Measurements from ENCODE around the gene RBMS1.

RBMS1 gene

DNA sequence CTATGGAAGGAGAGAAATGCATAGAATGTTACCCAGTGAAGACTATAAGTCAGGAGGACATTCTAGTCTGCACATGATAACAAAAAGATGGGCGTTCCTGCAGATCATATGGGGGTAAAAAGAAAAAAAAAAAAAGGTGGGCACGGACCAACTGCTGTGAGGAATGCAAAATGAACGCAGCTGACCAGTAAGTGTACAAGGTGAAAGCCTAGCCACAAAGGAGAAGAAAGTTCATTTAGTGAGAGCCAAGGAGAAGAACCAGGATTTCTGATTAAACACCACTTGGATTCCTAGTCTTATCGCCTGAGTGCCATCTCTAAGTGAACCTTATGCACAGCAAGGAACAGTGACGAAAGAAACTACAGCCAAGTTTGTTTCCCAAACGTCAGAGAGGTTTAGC lies 26.5 kb downstream of the RBMS1 start:
- no peak overlapping the region for H2AFZ ChIP-seq (ENCODE audit: low read length)
- H3K14ac ChIP-seq (ENCODE audit: low read length) = no peak overlapping the region
- no peaks in the 10 kb centered on the region for H3K27me3 ChIP-seq (ENCODE audit: control insufficient read depth in 3 of 3, insufficient read depth in 3 of 3, low read depth in 1 of 3, low read length in 3 of 3)
- no peak overlapping the region for H2BK12ac ChIP-seq (ENCODE audit: low read length)
- whole genome bisulfite sequencing, 2 donors (ENCODE audit: extremely low coverage in 2 of 2, insufficient read length in 2 of 2, insufficient replicate concordance in 1 of 2) = no CpG with 5 or more reads among the region's 6 CpGs
- no peak overlapping the region for H4K91ac ChIP-seq (ENCODE audit: low read depth, low read length, poor library complexity)
- no peak overlapping the region for H2BK5ac ChIP-seq (ENCODE audit: low read length)
- no peak overlapping the region for H3K4me3 ChIP-seq (ENCODE audit: low read length in 2 of 2)
- H2AK5ac ChIP-seq (ENCODE audit: low read depth, low read length) = no peak overlapping the region
- DNase-seq (ENCODE audit: low spot score) = no peak
- no peak overlapping the region for H2BK15ac ChIP-seq (ENCODE audit: low read length)
- no peak overlapping the region for H2BK120ac ChIP-seq (ENCODE audit: low read depth, low read length)
- H3K9ac ChIP-seq (ENCODE audit: low read depth, low read length, poor library complexity) = no peak overlapping the region
- H3K27ac ChIP-seq (replicated peaks; ENCODE audit: low read length) = no peak overlapping the region
- peaks cover 2% of the 10 kb centered on the region for H3K79me1 ChIP-seq (ENCODE audit: low read depth, low read length)
- no peak overlapping the region for H3K4me2 ChIP-seq (ENCODE audit: insufficient read depth, low read length, poor library complexity, severe bottlenecking)
- H3K4me1 ChIP-seq (ENCODE audit: control insufficient read depth in 2 of 2, insufficient read depth in 1 of 2, low read depth in 1 of 2, low read length in 2 of 2) = peaks cover 0 to 6% of the 10 kb centered on the region in 2 donors
- no peak overlapping the region for H3K23ac ChIP-seq (ENCODE audit: low read depth, low read length, poor library complexity)
- no peak overlapping the region for H4K8ac ChIP-seq (ENCODE audit: low read depth, low read length)
- H3K9me3 ChIP-seq (replicated peaks in 1 of 2; ENCODE audit: control insufficient read depth in 2 of 2, insufficient read depth in 1 of 2, low read depth in 1 of 2, low read length in 2 of 2) = peaks cover 0 to 4% of the 10 kb centered on the region in 2 donors
- no peaks in the 10 kb centered on the region for H3K36me3 ChIP-seq (replicated peaks in 1 of 2; ENCODE audit: control insufficient read depth in 2 of 2, insufficient read depth in 2 of 2, low read length in 2 of 2)
- H3K4ac ChIP-seq (ENCODE audit: low read length) = no peak overlapping the region
- H3K18ac ChIP-seq (ENCODE audit: low read length) = no peak overlapping the region

DNA sequence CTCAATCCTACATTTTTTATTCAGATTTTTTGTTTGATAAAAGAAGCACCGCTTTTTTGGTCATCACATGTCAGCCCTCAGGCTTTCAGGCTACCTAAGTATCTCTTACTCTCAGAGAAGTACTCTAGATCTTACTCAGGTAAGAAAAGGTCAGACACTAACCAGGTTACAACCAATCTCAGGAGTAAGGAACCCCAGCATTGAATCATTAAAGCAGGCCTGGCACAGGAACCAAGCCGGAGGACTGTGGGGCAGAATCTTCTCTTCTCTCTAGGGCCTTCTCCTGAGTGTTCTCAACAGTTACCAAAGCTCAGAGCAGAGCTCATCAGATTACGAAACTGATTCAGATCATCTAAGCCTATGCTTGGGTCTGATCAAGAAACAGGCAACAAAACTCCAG lies 28.2 kb downstream of the RBMS1 start:
- no peak overlapping the region for H4K91ac ChIP-seq (ENCODE audit: low read depth, low read length, poor library complexity)

DNA sequence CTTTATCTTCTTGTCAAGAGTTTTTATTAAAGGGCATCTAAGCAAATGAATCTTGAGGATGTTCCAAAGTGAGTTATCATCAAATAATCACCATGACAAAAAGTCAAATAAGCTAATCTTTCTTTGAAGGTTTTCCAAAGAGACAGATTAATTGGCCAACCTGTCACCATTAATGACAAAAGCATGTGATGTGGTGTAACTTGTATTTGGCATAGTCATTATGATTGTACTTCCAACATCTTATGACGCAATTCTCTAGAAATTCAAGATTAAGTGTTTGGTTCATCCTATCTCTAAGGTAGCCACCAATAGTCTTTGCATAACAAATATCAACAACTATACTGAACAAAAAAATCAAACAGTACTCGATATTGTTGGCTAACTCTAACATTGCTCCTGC lies 28.6 kb downstream of the RBMS1 start:
- no peak overlapping the region for H2AK5ac ChIP-seq (ENCODE audit: low read depth, low read length)
- H3K4me2 ChIP-seq (ENCODE audit: insufficient read depth, low read length, poor library complexity, severe bottlenecking) = no peak overlapping the region
- no peak overlapping the region for H3K23ac ChIP-seq (ENCODE audit: low read depth, low read length, poor library complexity)
- H3K9me3 ChIP-seq (replicated peaks in 1 of 2; ENCODE audit: control insufficient read depth in 2 of 2, insufficient read depth in 1 of 2, low read depth in 1 of 2, low read length in 2 of 2) = peaks cover 0 to 4% of the 10 kb centered on the region in 2 donors
- H4K8ac ChIP-seq (ENCODE audit: low read depth, low read length) = no peak overlapping the region
- H4K91ac ChIP-seq (ENCODE audit: low read depth, low read length, poor library complexity) = no peak overlapping the region
- no peak overlapping the region for H3K27ac ChIP-seq (replicated peaks; ENCODE audit: low read length)
- no peak overlapping the region for H2BK120ac ChIP-seq (ENCODE audit: low read depth, low read length)
- H2BK15ac ChIP-seq (ENCODE audit: low read length) = no peak overlapping the region
- no peak overlapping the region for H3K9ac ChIP-seq (ENCODE audit: low read depth, low read length, poor library complexity)
- H2BK5ac ChIP-seq (ENCODE audit: low read length) = no peak overlapping the region
- H3K14ac ChIP-seq (ENCODE audit: low read length) = no peak overlapping the region
- no peaks in the 10 kb centered on the region for H3K27me3 ChIP-seq (ENCODE audit: control insufficient read depth in 3 of 3, insufficient read depth in 3 of 3, low read depth in 1 of 3, low read length in 3 of 3)
- peaks cover 2% of the 10 kb centered on the region for H3K79me1 ChIP-seq (ENCODE audit: low read depth, low read length)
- peaks cover 0 to 6% of the 10 kb centered on the region in 2 donors for H3K4me1 ChIP-seq (ENCODE audit: control insufficient read depth in 2 of 2, insufficient read depth in 1 of 2, low read depth in 1 of 2, low read length in 2 of 2)
- H3K4ac ChIP-seq (ENCODE audit: low read length) = no peak overlapping the region
- no peak for DNase-seq (ENCODE audit: low spot score)
- no peak overlapping the region for H2BK12ac ChIP-seq (ENCODE audit: low read length)
- no peak overlapping the region for H2AFZ ChIP-seq (ENCODE audit: low read length)
- H3K18ac ChIP-seq (ENCODE audit: low read length) = no peak overlapping the region
- H3K36me3 ChIP-seq (replicated peaks in 1 of 2; ENCODE audit: control insufficient read depth in 2 of 2, insufficient read depth in 2 of 2, low read length in 2 of 2) = no peaks in the 10 kb centered on the region
- no CpG with 5 or more reads among the region's 2 CpGs for WGBS, 2 donors (ENCODE audit: extremely low coverage in 2 of 2, insufficient read length in 2 of 2, insufficient replicate concordance in 1 of 2)
- no peak overlapping the region for H3K4me3 ChIP-seq (ENCODE audit: low read length in 2 of 2)

More for the DNA sequence above, 28.2 kb downstream of the RBMS1 start:
- H3K27me3 ChIP-seq (ENCODE audit: control insufficient read depth in 3 of 3, insufficient read depth in 3 of 3, low read depth in 1 of 3, low read length in 3 of 3) = no peaks in the 10 kb centered on the region
- H3K4me2 ChIP-seq (ENCODE audit: insufficient read depth, low read length, poor library complexity, severe bottlenecking) = no peak overlapping the region
- H3K4me1 ChIP-seq (ENCODE audit: control insufficient read depth in 2 of 2, insufficient read depth in 1 of 2, low read depth in 1 of 2, low read length in 2 of 2) = peaks cover 0 to 6% of the 10 kb centered on the region in 2 donors
- no CpG with 5 or more reads among the region's 3 CpGs for WGBS, 2 donors (ENCODE audit: extremely low coverage in 2 of 2, insufficient read length in 2 of 2, insufficient replicate concordance in 1 of 2)
- no peak overlapping the region for H2BK12ac ChIP-seq (ENCODE audit: low read length)
- no peak overlapping the region for H3K4me3 ChIP-seq (ENCODE audit: low read length in 2 of 2)
- H4K8ac ChIP-seq (ENCODE audit: low read depth, low read length) = no peak overlapping the region
- H3K4ac ChIP-seq (ENCODE audit: low read length) = no peak overlapping the region
- no peak for DNase-seq (ENCODE audit: low spot score)
- H2BK15ac ChIP-seq (ENCODE audit: low read length) = no peak overlapping the region
- no peak overlapping the region for H3K18ac ChIP-seq (ENCODE audit: low read length)
- no peak overlapping the region for H3K14ac ChIP-seq (ENCODE audit: low read length)
- H3K79me1 ChIP-seq (ENCODE audit: low read depth, low read length) = peaks cover 2% of the 10 kb centered on the region
- peaks cover 0 to 4% of the 10 kb centered on the region in 2 donors for H3K9me3 ChIP-seq (replicated peaks in 1 of 2; ENCODE audit: control insufficient read depth in 2 of 2, insufficient read depth in 1 of 2, low read depth in 1 of 2, low read length in 2 of 2)
- no peak overlapping the region for H3K27ac ChIP-seq (replicated peaks; ENCODE audit: low read length)
- no peak overlapping the region for H3K23ac ChIP-seq (ENCODE audit: low read depth, low read length, poor library complexity)
- no peak overlapping the region for H2AK5ac ChIP-seq (ENCODE audit: low read depth, low read length)
- no peak overlapping the region for H2AFZ ChIP-seq (ENCODE audit: low read length)
- no peak overlapping the region for H3K9ac ChIP-seq (ENCODE audit: low read depth, low read length, poor library complexity)
- H2BK5ac ChIP-seq (ENCODE audit: low read length) = no peak overlapping the region
- no peaks in the 10 kb centered on the region for H3K36me3 ChIP-seq (replicated peaks in 1 of 2; ENCODE audit: control insufficient read depth in 2 of 2, insufficient read depth in 2 of 2, low read length in 2 of 2)
- H2BK120ac ChIP-seq (ENCODE audit: low read depth, low read length) = no peak overlapping the region

DNA sequence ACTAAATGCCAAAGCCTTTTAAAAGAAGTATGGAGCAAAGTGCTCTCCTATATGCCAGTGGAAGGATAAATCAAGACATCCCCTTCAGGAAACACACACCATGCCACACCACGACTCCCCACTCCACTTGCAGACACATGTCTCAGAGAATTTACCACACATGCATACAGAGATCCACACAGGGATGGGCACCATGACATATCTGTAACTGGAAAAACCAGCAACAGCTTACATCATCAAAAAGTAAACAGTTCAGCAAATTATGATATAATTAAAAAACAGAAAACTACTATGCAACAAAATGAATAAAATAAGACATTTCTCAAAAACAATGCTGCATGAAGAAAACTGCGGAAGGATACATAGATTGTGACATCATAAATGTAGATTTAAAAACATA lies 29.6 kb downstream of the RBMS1 start:
- no peak overlapping the region for H3K4ac ChIP-seq (ENCODE audit: low read length)
- H3K79me1 ChIP-seq (ENCODE audit: low read depth, low read length) = peaks cover 2% of the 10 kb centered on the region
- H3K4me2 ChIP-seq (ENCODE audit: insufficient read depth, low read length, poor library complexity, severe bottlenecking) = no peak overlapping the region
- H3K14ac ChIP-seq (ENCODE audit: low read length) = no peak overlapping the region
- no peak for DNase-seq (ENCODE audit: low spot score)
- H3K4me3 ChIP-seq (ENCODE audit: low read length in 2 of 2) = no peak overlapping the region
- no peak overlapping the region for H2BK120ac ChIP-seq (ENCODE audit: low read depth, low read length)
- H3K9me3 ChIP-seq (replicated peaks in 1 of 2; ENCODE audit: control insufficient read depth in 2 of 2, insufficient read depth in 1 of 2, low read depth in 1 of 2, low read length in 2 of 2) = peaks cover 0 to 4% of the 10 kb centered on the region in 2 donors
- H3K36me3 ChIP-seq (replicated peaks in 1 of 2; ENCODE audit: control insufficient read depth in 2 of 2, insufficient read depth in 2 of 2, low read length in 2 of 2) = no peaks in the 10 kb centered on the region
- H3K18ac ChIP-seq (ENCODE audit: low read length) = no peak overlapping the region
- H3K4me1 ChIP-seq (ENCODE audit: control insufficient read depth in 2 of 2, insufficient read depth in 1 of 2, low read depth in 1 of 2, low read length in 2 of 2) = peaks cover 0 to 2% of the 10 kb centered on the region in 2 donors
- no peak overlapping the region for H2AK5ac ChIP-seq (ENCODE audit: low read depth, low read length)
- H3K27ac ChIP-seq (replicated peaks; ENCODE audit: low read length) = no peak overlapping the region
- no peak overlapping the region for H2AFZ ChIP-seq (ENCODE audit: low read length)
- H2BK5ac ChIP-seq (ENCODE audit: low read length) = no peak overlapping the region
- no peak overlapping the region for H3K9ac ChIP-seq (ENCODE audit: low read depth, low read length, poor library complexity)
- H2BK15ac ChIP-seq (ENCODE audit: low read length) = no peak overlapping the region
- WGBS, 2 donors (ENCODE audit: extremely low coverage in 2 of 2, insufficient read length in 2 of 2, insufficient replicate concordance in 1 of 2) = no CpG with 5 or more reads among the region's 2 CpGs
- H3K23ac ChIP-seq (ENCODE audit: low read depth, low read length, poor library complexity) = no peak overlapping the region
- no peak overlapping the region for H4K91ac ChIP-seq (ENCODE audit: low read depth, low read length, poor library complexity)
- no peak overlapping the region for H2BK12ac ChIP-seq (ENCODE audit: low read length)
- no peak overlapping the region for H4K8ac ChIP-seq (ENCODE audit: low read depth, low read length)
- H3K27me3 ChIP-seq (ENCODE audit: control insufficient read depth in 3 of 3, insufficient read depth in 3 of 3, low read depth in 1 of 3, low read length in 3 of 3) = no peaks in the 10 kb centered on the region
